Measurements from ENCODE around the gene SLC34A3. TPM values are rescaled to one million over a fixed set of nuclear protein-coding genes. Genes with fewer than 3 reads are reported as not detected.

Gene SLC34A3
- total and polyA plus RNA-seq, 2 donors (not counting 1 experiment from before 2014, with no cell fraction given): not detected

GRCh38 chr9:137252555-137253506 is 22.1 kb downstream of the SLC34A3 start:
- Histone ChIP-seq H3K4me2 (replicated peaks; ENCODE audit: low read depth, low read length, poor library complexity, severe bottlenecking) (no peak overlapping the region), H3K4me3 (ENCODE audit: control extremely low read depth in 1 of 5, extremely low read depth in 1 of 5, insufficient read depth in 1 of 5, low read depth in 2 of 5, low read length in 4 of 5) (no peak overlapping the region), H3K36me3 (replicated peaks in 1 of 2; ENCODE audit: control extremely low read depth in 1 of 2, control insufficient read depth in 1 of 2, extremely low read depth in 1 of 2, insufficient read depth in 2 of 2, low read length in 1 of 2) (peaks cover 0 to 6% of the 10 kb centered on the region in 2 experiments), H2AFZ (ENCODE audit: insufficient read depth, low read depth, low read length, poor library complexity, severe bottlenecking) (no peak overlapping the region), H3K27me3 (replicated peaks in 1 of 4; ENCODE audit: control extremely low read depth in 1 of 4, control insufficient read depth in 3 of 4, insufficient read depth in 4 of 4, low read length in 3 of 4) (no peaks in the 10 kb centered on the region), H3K9ac (ENCODE audit: low read length) (no peak overlapping the region), H3K4me1 (ENCODE audit: control insufficient read depth in 2 of 2, insufficient read depth in 2 of 2, low read length in 2 of 2) (peaks cover 17 to 27% of the 10 kb centered on the region in 2 donors), H3K9me3 (ENCODE audit: control extremely low read depth in 1 of 3, control insufficient read depth in 2 of 3, insufficient read depth in 1 of 3, low read length in 2 of 3) (no peaks in the 10 kb centered on the region), H3K79me2 (ENCODE audit: control insufficient read depth, insufficient read depth, low read length) (peaks cover 21% of the 10 kb centered on the region), H3K27ac (ENCODE audit: low read length in 2 of 2) (no peak overlapping the region), H4K20me1 (ENCODE audit: control insufficient read depth, insufficient read depth, low read length, poor library complexity, severe bottlenecking) (peaks cover 18% of the 10 kb centered on the region)
- WGBS (ENCODE audit: insufficient coverage): 83% methylated on average over 33 of the region's 35 CpGs
- ChIA-PET CTCF (interaction anchor here (2.1 to 2.3 kb wide), 2 partner anchors 12 to 16 kb away, joined by 6 to 14 read pairs; partner anchors contain the start of gene TUBB4B), POLR2A (interaction anchor here (2.3 to 3.5 kb wide), 2 partner anchors 10 to 12 kb away, joined by 15 to 29 read pairs; partner anchors contain the start of gene TUBB4B)
- DNase-seq (no peak), ATAC-seq (ENCODE audit: low read depth) (no peak)
- Mint-ChIP-seq H3K4me3 (peak overlapping the region; percentile 32), H3K4me1 (peaks cover 25% of the 10 kb centered on the region), H3K27me3 (no peaks in the 10 kb centered on the region), H3K27ac (no peak overlapping the region), H3K9me3 (ENCODE audit: insufficient read depth) (no peaks in the 10 kb centered on the region)
- intact Hi-C loops (cut with micrococcal nuclease): no loop called here
- TF ChIP-seq EZH2 (IDR thresholded peaks at IDR 0.05; ENCODE audit: borderline replicate concordance, insufficient read depth, low read depth, low read length, poor library complexity, severe bottlenecking) (no peak), CTCF (IDR thresholded peaks at IDR 0.05) (no peak)

Data from B cell (primary cell).